OCI-LY3 (cell line): ENCODE results near the gene DNAJC1.

ENCODE experiments used
- EZH2phosphoT487 ChIP-seq: fragments of 200-600 bp; shearing (Covaris generic); IDR thresholded peaks from 2 replicates; pipeline ENCODE4 v1.6.1; 2018; ENCODE audit warnings: antibody characterized with exemption, mixed run types, low read depth
- TF ChIP-seq, protein P1 (sequence below): fragments of 200-600, 300-600 bp; sonication (generic); IDR thresholded peaks from 2 replicates; pipeline ENCODE4 v1.5.1; 2014; ENCODE audit warnings: antibody characterized with exemption, low read length, low read depth

DNA sequence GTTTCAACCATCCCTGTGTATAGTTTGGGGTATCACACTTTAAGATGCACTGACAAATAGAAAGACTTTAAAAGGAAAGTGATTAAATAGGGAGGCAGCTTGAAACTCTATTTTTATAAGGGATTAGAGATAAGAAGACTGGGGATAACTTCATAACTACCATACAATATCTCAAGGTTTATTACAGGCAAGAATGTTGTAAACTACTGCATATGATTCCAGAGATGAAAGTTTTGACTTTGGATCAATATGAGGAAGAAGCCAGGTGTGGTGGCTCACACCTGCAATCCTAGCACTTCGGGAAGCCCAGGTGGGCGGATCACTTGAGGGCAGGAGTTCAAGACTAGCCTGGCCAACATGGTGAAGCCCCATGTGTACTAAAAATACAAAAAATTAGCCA is 96.1 kb downstream of the DNAJC1 start:
- TF ChIP-seq, protein P1, sequence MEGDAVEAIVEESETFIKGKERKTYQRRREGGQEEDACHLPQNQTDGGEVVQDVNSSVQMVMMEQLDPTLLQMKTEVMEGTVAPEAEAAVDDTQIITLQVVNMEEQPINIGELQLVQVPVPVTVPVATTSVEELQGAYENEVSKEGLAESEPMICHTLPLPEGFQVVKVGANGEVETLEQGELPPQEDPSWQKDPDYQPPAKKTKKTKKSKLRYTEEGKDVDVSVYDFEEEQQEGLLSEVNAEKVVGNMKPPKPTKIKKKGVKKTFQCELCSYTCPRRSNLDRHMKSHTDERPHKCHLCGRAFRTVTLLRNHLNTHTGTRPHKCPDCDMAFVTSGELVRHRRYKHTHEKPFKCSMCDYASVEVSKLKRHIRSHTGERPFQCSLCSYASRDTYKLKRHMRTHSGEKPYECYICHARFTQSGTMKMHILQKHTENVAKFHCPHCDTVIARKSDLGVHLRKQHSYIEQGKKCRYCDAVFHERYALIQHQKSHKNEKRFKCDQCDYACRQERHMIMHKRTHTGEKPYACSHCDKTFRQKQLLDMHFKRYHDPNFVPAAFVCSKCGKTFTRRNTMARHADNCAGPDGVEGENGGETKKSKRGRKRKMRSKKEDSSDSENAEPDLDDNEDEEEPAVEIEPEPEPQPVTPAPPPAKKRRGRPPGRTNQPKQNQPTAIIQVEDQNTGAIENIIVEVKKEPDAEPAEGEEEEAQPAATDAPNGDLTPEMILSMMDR = no peak
- no peak for TF ChIP-seq EZH2phosphoT487
